GM19043 (cell line): ENCODE results near the gene MAGEA6.
"Not testable (repeated sequence)": the region's sequence is repeated elsewhere in the genome, so short reads cannot be mapped to it uniquely, and the experiment has no call there.

ENCODE experiments used
- ATAC-seq: cut with Tn5 transposase; IDR thresholded peaks from one replicate; pipeline ENCODE4 v1.9.1; 2021; ENCODE audit warnings: low read depth; ENCODE audit not compliant: unreplicated experiment

The MAGEA6 gene, protein sequence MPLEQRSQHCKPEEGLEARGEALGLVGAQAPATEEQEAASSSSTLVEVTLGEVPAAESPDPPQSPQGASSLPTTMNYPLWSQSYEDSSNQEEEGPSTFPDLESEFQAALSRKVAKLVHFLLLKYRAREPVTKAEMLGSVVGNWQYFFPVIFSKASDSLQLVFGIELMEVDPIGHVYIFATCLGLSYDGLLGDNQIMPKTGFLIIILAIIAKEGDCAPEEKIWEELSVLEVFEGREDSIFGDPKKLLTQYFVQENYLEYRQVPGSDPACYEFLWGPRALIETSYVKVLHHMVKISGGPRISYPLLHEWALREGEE

DNA sequence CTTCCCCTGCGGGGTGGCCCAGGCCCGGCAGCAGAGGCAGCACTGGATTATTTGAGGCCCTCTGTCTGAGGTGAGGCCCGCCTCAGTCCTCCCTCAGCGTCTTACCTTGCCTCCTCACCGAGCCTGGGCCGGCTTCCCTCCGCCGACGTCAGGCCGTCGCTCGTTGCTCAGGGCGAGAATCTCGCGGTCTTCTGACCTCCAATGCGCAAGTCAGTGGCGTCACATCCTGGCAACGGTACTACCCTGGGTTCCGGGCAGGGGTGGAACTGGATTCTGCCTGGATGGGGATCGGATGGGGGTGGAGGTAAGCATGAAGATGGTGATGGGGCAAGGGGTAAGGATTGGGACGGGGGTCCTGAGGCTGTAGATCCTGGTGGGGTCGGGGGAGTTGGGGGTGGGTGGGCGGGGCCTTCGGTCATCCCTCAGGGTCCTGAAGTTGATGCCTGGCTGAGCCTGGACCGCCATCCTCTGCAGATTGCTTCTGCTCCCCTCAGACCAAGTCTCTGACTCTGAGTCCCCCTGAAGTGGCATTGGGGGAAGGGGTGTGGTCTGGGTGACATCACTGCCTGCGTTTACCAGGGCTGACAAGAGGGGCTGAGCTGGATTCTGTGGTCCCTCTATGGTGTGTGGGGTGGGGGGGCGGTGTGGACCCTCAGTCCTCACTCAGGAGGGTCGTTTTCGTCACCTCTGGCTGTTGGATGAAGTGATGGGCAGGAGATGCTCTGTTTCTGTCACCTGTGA is at the start of gene MAGEA6:
TSS of gene MAGEA6 (minus strand) at position 141 of the 741 bp plus-strand sequence. CDS start 2,039 bp downstream, outside the sequence.
- ATAC-seq = not testable (repeated sequence)

DNA sequence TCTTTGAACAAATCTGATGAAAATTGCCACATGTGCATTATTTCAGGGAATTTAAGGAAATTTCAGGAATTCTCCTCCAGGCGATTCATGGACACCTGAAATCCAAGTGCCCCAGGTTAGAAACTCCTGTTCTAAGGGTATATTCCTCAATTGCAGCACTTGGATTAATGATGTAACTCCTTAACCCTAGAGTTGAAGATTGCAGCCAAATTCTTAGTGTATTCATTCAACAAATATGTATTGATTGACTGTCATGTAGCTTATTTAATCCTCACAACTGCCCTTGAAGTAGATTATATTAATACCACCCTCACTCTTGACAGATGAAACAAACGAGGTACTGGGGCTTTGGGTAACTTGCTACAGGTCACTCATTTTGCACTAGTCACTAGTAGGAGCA is 49.8 kb upstream of the MAGEA6 start:
- ATAC-seq = no peak

DNA sequence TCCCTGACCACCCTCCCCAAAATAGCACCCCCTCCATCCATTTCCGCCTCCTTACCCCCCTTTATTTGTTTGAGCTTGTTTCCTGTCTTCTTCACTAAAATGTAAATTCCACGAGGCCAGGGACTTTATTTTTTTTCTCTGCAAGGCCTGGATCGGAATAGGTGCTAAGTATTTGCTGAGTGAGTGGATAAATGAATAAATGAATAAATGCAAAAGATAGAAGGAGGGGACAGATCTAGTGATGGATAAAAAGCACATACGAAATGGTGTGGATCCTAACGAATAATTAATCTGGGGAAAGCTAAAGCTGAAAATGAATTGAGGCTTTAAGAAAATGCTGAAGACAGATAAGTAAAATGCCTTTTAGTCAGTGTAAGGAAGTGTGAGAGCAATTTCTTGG is 48.9 kb upstream of the MAGEA6 start:
- ATAC-seq = no peak

GRCh38 chrX:152817078-152817764 is 47.7 kb upstream of the MAGEA6 start:
- no peak for ATAC-seq

DNA sequence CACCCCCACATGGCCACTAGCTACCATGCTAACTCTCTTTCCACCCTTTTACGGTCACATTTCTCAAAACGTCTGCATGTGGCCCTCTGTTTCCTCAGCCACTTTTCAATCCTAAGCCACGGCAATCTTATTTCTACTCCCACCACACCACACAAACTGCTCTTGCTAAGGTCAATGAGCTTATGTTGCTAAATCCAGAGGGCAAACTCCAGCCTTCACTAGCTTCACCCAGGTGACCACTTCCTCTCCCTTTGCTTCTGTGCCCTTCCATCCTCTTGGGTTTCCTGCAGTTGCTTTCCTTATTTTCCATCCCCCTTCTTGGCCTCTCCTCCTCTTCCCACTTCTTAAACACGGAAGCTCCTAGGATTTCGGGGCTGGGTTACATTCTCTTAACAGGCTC is 44.6 kb upstream of the MAGEA6 start:
- ATAC-seq = no peak

GRCh38 chrX:152813206-152813605 is 43.7 kb upstream of the MAGEA6 start:
- no peak for ATAC-seq

GRCh38 chrX:152810403-152810802 is 40.9 kb upstream of the MAGEA6 start:
- no peak for ATAC-seq

- ATAC-seq = no peak
Observed at GRCh38 chrX:152806035-152806434, 36.5 kb upstream of the MAGEA6 start.

DNA sequence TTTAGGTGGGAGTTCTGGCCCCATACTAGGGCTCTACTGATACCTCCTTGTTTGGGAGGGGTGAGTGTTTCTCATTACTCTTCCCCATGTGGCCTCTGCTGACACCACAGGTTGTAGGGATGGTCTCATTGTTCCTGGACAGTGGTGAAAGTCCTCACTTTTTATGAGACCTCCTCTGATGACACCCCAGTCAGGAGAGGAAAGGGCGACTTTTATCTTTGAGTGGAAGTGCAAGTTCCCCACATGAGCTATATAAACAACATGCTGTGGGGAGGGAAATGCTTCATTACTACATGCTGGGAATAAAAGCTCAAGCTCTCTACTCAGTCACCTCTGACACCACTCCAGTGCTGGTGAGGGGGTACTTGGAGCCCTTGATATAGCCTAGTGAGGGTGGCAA is 29.5 kb upstream of the MAGEA6 start:
- no peak for ATAC-seq

DNA sequence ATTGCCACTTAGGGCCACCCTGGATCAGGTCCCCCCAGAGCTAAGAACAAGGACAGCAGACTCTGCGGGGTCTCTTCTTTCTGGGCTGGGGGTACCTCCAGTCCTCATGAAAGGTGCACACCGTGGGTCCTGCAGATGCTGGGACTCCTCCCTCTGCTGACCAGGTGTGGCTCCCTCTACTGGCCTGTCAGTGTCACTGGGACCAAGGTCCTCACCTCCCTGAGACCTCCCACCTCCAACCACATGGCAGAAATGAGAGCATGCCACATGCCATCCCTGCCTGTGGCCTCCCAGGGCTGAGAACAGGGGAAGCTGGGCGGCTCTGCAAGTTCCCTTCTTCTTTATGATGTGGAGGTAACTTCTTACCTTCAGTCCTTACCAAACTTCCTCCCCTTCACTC is 17.6 kb upstream of the MAGEA6 start:
- ATAC-seq = peak; percentile 70

- not testable (repeated sequence) for ATAC-seq
Observed at GRCh38 chrX:152766562-152766961, 2.9 kb downstream of the MAGEA6 start.

DNA sequence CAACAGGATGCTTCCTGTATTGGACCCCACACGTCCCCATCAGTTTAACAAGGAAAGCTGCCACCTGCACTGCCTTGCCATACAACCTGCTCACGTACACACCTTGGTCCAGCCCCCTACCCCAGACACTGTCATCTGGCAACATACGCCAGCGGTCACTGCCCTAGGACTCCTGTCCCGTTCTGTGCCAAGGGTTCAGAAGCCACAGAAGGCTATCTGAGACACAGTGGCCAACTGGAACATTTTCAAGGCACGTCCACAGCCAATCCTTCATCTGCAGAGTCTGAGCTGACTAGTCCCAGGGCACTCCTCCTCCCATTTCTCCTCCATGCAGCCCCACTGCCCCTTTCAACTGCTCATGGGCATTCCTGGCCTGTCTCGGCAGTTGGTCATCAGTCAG is 7.9 kb downstream of the MAGEA6 start:
- not testable (repeated sequence) for ATAC-seq

DNA sequence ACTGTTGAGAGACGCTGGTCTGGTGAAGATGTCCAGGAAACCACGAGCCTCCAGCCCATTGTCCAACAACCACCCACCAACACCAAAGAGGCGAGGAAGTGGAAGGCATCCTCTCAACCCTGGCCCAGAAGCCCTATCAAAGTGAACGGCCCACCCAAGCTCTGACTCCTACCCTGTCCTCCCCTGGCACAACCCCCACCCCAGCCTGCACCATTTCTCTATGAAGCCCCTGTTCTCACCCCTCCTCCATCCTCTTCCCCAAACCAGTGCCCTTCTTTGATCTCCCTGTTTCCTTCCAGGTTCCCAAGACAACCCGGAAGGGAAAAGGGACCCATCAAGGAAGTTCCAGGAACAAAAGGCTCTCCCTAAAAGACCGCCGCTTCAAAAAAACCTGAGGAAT is 9.9 kb downstream of the MAGEA6 start:
- not testable (repeated sequence) for ATAC-seq

DNA sequence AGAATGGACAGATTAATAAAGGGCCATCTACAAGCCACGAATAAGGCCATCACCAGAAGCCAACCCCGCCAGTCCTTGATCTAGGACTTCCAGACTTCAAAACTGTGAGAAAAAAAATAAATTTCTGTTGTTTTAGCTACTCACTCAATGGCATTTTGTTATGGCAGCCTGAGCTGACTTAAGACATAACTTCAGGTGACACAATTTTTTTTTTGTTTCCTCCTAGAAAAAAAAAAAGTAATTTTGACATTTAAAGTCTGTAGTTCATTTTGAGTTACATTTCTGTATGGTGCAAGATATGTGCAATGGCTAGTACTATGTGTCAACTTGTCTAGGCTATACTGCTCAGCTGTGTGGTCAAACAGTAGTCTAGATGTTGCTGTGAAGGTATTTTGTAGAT is 10.6 kb downstream of the MAGEA6 start, which contains the start of gene CSAG3:
TSS of gene CSAG3 (plus strand) at position 301 of the 400 bp plus-strand sequence.
- ATAC-seq = not testable (repeated sequence)

DNA sequence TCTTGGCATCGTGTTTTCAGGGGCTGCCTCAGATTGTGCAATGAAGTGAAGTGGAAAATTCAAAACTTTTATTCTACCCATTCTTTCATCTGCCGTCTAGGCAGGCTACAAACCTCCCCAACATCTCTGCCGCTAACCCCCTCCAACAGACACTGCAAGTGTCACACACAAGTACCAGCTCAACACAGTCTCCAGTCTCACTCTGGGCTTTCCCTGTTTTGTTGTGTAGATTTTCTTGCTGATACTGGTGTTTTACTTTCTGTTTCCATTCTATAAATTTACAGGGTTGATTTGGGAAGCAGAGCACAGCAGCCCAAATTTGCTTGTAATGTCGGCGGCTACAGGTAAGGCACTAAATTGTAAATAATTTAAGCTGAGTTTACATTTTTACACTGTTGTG is 14.6 kb downstream of the MAGEA6 start:
- ATAC-seq = not testable (repeated sequence)

DNA sequence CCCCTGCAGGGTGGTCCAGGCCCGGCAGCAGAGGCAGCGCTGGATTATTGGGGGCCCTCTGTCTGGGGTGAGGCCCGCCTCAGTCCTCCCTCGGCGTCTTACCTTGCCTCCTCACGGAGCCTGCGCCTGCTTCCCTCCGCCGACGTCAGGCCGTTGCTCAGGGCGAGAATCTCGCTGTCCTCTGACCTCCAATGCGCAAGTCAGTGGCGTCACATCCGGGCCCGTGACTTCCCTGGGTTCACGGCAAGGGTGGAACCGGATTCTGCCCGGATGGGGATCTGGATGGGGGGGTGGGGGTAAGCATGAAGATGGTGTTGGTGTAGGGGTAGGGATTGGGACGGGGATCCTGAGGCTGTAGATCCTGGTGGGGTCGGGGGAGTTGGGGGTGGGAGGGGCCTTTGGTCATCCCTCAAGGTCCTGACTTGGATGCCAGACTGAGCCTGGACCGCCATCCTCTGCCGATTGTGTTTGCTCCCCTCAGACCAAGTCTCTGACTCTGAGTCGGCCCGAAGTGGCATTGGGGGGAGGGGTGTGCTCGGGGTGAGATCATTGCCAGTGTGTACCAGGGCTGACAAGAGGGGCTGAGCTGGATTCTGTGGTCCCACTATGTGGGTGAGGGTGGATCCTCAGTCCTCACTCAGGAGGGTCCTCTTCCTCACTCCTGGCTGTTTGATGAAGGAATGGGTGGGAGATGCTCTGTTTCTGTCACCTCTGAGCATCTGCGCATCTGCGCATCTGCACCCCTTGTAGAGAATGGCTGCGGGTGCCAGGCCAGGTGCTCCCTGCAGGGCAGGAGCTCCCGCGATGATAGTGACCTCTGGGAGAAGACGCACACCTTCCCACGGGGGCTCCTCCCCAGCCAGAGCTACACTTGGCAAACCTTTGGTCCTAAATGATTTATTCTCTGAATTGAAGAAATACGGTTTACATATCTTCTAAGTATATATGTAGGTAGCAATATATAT is 15.5 kb downstream of the MAGEA6 start, which contains the start of gene MAGEA2:
TSS of gene MAGEA2 (minus strand) at position 157 of the 965 bp plus-strand sequence. CDS start 2,479 bp downstream, outside the sequence.
- ATAC-seq = not testable (repeated sequence)

- no peak for ATAC-seq
Observed at GRCh38 chrX:152738560-152738959, 30.9 kb downstream of the MAGEA6 start.

GRCh38 chrX:152736528-152736927 is 33.0 kb downstream of the MAGEA6 start:
- ATAC-seq = not testable (repeated sequence)

DNA sequence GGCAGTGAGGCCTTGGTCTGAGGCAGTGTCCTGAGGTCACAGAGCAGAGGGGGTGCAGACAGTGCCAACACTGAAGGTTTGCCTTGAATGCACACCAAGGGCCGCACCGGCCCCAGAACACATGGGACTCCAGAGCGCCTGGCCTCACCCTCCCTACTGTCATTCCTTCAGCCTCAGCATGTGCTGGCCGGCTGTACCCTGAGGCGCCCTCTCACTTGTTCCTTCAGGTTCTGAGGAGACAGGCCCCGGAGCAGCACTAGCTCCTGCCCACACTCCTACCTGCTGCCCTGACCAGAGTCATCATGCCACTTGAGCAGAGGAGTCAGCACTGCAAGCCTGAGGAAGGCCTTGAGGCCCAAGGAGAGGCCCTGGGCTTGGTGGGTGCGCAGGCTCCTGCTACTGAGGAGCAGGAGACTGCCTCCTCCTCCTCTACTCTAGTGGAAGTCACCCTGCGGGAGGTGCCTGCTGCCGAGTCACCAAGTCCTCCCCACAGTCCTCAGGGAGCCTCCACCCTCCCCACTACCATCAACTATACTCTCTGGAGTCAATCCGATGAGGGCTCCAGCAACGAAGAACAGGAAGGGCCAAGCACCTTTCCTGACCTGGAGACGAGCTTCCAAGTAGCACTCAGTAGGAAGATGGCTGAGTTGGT is 33.5 kb downstream of the MAGEA6 start:
- ATAC-seq = no peak
